Coronary artery (tissue), 2 donors: ENCODE data around the gene TSPAN18.

Experiments
- DNase-seq: peaks from one replicate; pipeline ENCODE4 v3.0.0-alpha.2; 2017; ENCODE audit warnings: low spot score
- H3K27ac ChIP-seq, 2 donors: fragments of 200-600 bp; sonication (generic); one replicate each; pipeline ENCODE4 v1.5.1; 2016 to 2019
- H3K4me3 ChIP-seq: fragments of 200-600 bp; sonication (generic); 2 replicates; pipeline ENCODE4 v1.5.1; 2016; ENCODE audit warnings: mild to moderate bottlenecking, moderate library complexity
- CTCF ChIP-seq: fragments of 200-600 bp; sonication (generic); IDR thresholded peaks from one replicate; pipeline ENCODE4 v1.5.1; 2019; ENCODE audit warnings: antibody characterized with exemption

The TSPAN18 gene

GRCh38 chr11:44743959-44744557 is 17.3 kb downstream of the TSPAN18 start:
- no peak for TF ChIP-seq CTCF
- DNase-seq, result no peak
- no peak overlapping the region for H3K4me3 ChIP-seq
- no peak overlapping the region for H3K27ac ChIP-seq

GRCh38 chr11:44746894-44747293 is 20.1 kb downstream of the TSPAN18 start:
- H3K4me3 ChIP-seq, result no peak overlapping the region
- no peak for TF ChIP-seq CTCF
- DNase-seq, result no peak
- no peak overlapping the region for H3K27ac ChIP-seq

- Histone ChIP-seq H3K4me3 (no peak overlapping the region), H3K27ac (no peak overlapping the region)
- no peak for DNase-seq
- no peak for TF ChIP-seq CTCF
Measured at GRCh38 chr11:44747316-44747715, 20.6 kb downstream of the TSPAN18 start.

- no peak overlapping the region for H3K27ac ChIP-seq
- peak; percentile 12 for DNase-seq
- no peak for TF ChIP-seq CTCF
- H3K4me3 ChIP-seq, result no peak overlapping the region
Measured at GRCh38 chr11:44747836-44748235, 21.1 kb downstream of the TSPAN18 start.

GRCh38 chr11:44748606-44749005 is 21.8 kb downstream of the TSPAN18 start:
- no peak for TF ChIP-seq CTCF
- H3K4me3 ChIP-seq, result no peak overlapping the region
- no peak overlapping the region for H3K27ac ChIP-seq
- peak; percentile 31 for DNase-seq

DNA sequence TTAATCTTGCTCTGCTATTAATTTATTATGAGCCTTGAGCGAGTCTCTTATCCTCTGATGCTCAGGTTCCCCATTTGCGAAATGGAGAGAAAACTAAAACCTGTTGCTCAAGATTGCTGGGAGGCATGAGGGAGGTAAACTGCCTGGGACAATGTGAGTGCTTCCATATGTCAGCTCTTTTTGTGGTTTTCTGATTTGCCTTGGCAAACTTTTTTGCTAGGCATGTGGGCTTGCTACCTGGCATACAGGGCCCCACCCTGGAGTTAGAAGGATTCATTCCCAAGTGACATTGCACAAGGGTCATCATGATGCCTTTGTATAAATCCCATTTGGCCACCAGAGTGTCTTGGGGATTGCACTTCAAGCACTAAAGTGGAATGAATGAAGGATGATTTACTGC is 22.4 kb downstream of the TSPAN18 start:
- DNase-seq, result no peak
- no peak overlapping the region for H3K4me3 ChIP-seq
- no peak overlapping the region for H3K27ac ChIP-seq
- TF ChIP-seq CTCF, result no peak

DNA sequence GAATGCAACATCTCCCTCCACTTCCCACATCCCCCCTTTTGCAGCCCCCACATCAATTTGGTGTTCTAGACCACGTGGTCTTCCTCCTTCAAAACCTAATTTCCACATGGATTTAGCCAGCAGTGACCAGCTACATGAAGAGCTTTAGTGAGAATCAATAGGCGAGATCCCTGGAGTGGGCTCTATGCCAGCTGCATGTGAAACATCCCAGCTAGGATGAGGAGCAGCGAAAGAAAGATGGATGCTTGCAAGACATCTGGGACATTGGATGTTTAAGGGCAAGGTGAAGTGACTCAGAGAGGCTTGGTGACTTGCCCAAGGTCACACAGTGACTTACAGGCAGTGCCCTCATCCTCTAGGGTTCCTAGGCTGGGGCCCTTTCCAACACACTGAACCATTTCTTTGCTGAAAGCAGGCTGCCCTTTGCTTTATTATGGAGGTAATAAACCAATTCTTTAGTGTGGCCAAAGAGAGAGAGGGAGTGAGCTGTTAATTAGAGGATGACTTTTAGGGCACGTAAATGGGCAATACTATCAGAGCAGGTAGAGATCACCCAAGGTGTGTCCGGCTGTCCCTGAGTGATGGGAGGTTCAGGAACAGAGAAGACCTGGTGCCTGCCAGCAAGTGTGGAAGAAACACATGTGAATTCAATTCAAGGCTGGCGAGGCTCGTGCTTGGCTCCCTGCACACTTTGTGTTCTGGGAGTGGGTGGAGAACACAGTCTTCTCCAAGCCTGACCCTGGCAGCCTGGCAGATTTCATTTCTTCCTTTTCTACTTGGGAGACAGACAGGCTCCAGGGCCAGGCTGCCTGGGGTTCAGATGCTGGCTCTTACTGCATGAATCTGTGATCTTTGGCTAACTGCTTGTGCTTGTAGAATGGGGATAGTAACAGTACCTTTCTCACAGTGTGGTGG is 24.0 kb downstream of the TSPAN18 start:
- Histone ChIP-seq H3K27ac (peak overlapping the region in 1 of 2 donors; percentile 3), H3K4me3 (no peak overlapping the region)
- peak; percentile 55 for DNase-seq
- no peak for TF ChIP-seq CTCF
